Left ventricle myocardium inferior (tissue), 1 donor: ENCODE data around the gene IDH1. TPM values are rescaled to one million over a fixed set of nuclear protein-coding genes. Genes with fewer than 3 reads are reported as not detected.

ENCODE experiments used
- DNase-seq: peaks from one replicate; pipeline ENCODE4 v3.0.0-alpha.2; 2020
- H3K27ac ChIP-seq: fragments of 200-600 bp; replicated peaks from 2 replicates; pipeline ENCODE4 v1.8.0; 2021
- H3K27me3 ChIP-seq: fragments of 200-600 bp; 2 replicates; pipeline ENCODE4 v1.8.0; 2021; ENCODE audit warnings: low read depth
- H3K36me3 ChIP-seq: fragments of 200-600 bp; 2 replicates; pipeline ENCODE4 v1.8.0; 2021
- H3K4me1 ChIP-seq: fragments of 200-600 bp; 2 replicates; pipeline ENCODE4 v1.8.0; 2021
- H3K4me3 ChIP-seq: fragments of 200-600 bp; 2 replicates; pipeline ENCODE4 v1.8.0; 2021; ENCODE audit warnings: mild to moderate bottlenecking, moderate library complexity
- H3K9me3 ChIP-seq: fragments of 200-600 bp; replicated peaks from 2 replicates; pipeline ENCODE4 v1.8.0; 2021
- CTCF ChIP-seq: fragments of 200-600 bp; IDR thresholded peaks from 2 replicates; pipeline ENCODE4 v1.8.0; 2021; ENCODE audit warnings: antibody characterized with exemption, mild to moderate bottlenecking, borderline replicate concordance
- intact Hi-C: fragments of 100-400 bp; cut with micrococcal nuclease; formaldehyde crosslinking; loops from one replicate; pipeline ENCODE4 v1.11.0; 2022
- total RNA-seq: library from RNA; stranded (reverse); fragmentation: NEBNext Ultra II Directional; extraction: Animal tissue kit (Norgen Biotek cat#: 25700); gene quantifications from one replicate; pipeline ENCODE4 v1.2.1, GENCODE V29; 2021
- donor health status: DM: no; HTN: yes; CAD: no; lungs with severe emphysema.

The IDH1 gene
- total RNA-seq, 1 donor from 2014 or later = 38.4 TPM

- TF ChIP-seq CTCF = no peak
- Histone ChIP-seq H3K27ac (no peak within 1 kb of the TSS), H3K4me3 (no peak within 1 kb of the TSS), H3K36me3 (no peaks in the 10 kb centered on the region), H3K27me3 (peaks cover 24% of the 10 kb centered on the region), H3K9me3 (no peaks in the 10 kb centered on the region), H3K4me1 (no peaks in the 10 kb centered on the region)
- no peak for DNase-seq
- intact Hi-C loops = no loop called here
Observed at GRCh38 chr2:208189810-208190503, 64.9 kb downstream of the IDH1 start, which contains the start of gene C2orf80. Gene C2orf80 (minus strand): TSS chr2:208190030. CDS start chr2:208186986, 3,044 bp downstream.

DNA sequence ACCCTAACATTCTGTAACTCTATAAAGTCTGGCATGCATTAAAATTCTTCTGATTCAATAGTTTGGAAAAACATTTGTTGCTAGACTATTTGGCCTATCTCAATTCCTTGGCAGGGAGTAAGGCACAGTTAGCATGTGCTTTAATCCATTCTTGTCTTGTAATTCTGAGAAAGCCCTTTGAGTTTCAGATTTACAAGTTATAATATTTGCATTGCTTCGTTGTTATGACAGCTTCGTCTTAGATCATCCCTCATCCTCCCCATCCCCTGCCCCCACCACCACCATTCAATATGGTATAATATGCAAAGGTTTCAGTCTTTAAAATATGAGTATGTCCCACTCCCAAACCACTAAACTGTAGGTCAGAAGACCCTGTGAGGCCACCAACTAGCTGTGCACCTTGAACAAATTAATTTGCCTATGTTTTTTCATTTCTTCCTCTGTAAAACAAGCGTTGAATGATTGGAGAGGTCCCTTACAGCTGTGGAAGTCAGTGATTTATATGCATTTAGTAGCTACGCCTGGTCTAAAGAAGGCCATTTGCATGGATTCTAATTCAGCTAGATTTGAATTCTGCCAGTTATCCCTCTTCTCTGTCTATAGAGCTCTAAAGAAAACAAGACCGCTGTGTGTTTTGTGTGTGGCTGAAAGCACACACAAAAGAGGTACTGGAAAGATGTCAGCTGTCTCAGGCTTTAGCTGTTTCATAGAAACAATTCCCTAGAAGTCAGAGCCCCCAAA lies 65.6 kb downstream of the IDH1 start:
- Histone ChIP-seq H3K4me3 (no peak overlapping the region), H3K27ac (no peak overlapping the region), H3K4me1 (no peaks in the 10 kb centered on the region), H3K36me3 (no peaks in the 10 kb centered on the region), H3K27me3 (peaks cover 32% of the 10 kb centered on the region), H3K9me3 (no peaks in the 10 kb centered on the region)
- DNase-seq = no peak
- no peak for TF ChIP-seq CTCF
- intact Hi-C loops = no loop called here

- no peaks in the 10 kb centered on the region for H3K4me1 ChIP-seq
Observed at GRCh38 chr2:208186893-208187292, 68.0 kb downstream of the IDH1 start.

DNA sequence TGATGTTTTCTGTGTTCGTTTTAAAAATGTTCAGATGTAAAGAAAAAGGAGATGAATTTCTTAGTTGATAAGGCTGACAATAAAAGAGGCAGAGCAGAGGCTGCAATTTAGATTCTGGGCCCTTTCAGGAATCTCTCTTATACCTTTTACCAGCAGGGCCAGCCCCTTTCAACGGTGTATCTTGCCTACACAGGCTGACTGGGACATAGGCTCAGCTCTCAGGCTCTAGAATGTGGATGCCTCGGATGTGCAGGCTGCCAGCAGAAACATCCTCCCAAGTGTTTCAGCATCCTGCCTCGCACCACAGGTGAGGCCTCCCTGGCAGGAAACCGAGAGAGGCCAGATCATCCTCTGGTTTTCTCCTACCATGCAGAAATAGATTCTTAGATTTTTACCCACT lies 68.4 kb downstream of the IDH1 start:
- no peak for TF ChIP-seq CTCF
- intact Hi-C loops = no loop called here
- H3K27ac ChIP-seq = no peak overlapping the region

More at GRCh38 chr2:208186893-208187292, 68.0 kb downstream of the IDH1 start:
- DNase-seq = no peak
- Histone ChIP-seq H3K27ac (no peak overlapping the region), H3K27me3 (peaks cover 48% of the 10 kb centered on the region), H3K4me3 (no peak overlapping the region), H3K9me3 (no peaks in the 10 kb centered on the region), H3K36me3 (no peaks in the 10 kb centered on the region)
- TF ChIP-seq CTCF = no peak
- intact Hi-C loops = no loop called here

More for the DNA sequence above, 68.4 kb downstream of the IDH1 start:
- Histone ChIP-seq H3K9me3 (no peaks in the 10 kb centered on the region), H3K36me3 (no peaks in the 10 kb centered on the region), H3K27me3 (peaks cover 53% of the 10 kb centered on the region), H3K4me1 (no peaks in the 10 kb centered on the region), H3K4me3 (no peak overlapping the region)
- DNase-seq = no peak

Other genes with a start within 250 kb of the IDH1 start
- 12.9 TPM for gene PLEKHM3, start 229.5 kb downstream of the IDH1 start, total RNA-seq
- gene CRYGD, start 130.5 kb downstream of the IDH1 start, total RNA-seq = not detected
- not detected for gene CRYGC, start 125.2 kb downstream of the IDH1 start, total RNA-seq
- not detected for gene CRYGB, start 108.9 kb downstream of the IDH1 start, total RNA-seq
- not detected for gene CRYGA, start 91.5 kb downstream of the IDH1 start, total RNA-seq
- gene C2orf80, start 65.0 kb downstream of the IDH1 start, total RNA-seq = not detected
- gene PIKFYVE, start 11.2 kb upstream of the IDH1 start, total RNA-seq = 13.9 TPM
- not detected for gene PTH2R, start 151.7 kb upstream of the IDH1 start, total RNA-seq